PC-3 (cell line): ENCODE data around the gene GASK1B.

Experiments
- CTCF ChIP-seq: fragments of 300-600 bp; sonication (generic); conservative IDR thresholded peaks from 2 replicates; pipeline ENCODE4 v1.5.1; 2017; ENCODE audit warnings: antibody characterized with exemption, low read depth, mild to moderate bottlenecking, low read length
- EZH2phosphoT487 ChIP-seq: fragments of 300-600 bp; sonication (generic); IDR thresholded peaks from 2 replicates; pipeline ENCODE4 v1.6.1; 2018; ENCODE audit warnings: mild to moderate bottlenecking, antibody characterized with exemption, low read length, borderline replicate concordance

- TF ChIP-seq CTCF = no peak
- TF ChIP-seq EZH2phosphoT487 = no peak
Observed at GRCh38 chr4:158176108-158176507, 3.3 kb upstream of the GASK1B start.
